Hippocampal formation (tissue), 2 donors: Measurements from ENCODE around the gene PKNOX2.

Experiments
- DNase-seq, 2 donors: peaks; one replicate each; lab custom pipeline; 2025; lab: John Stamatoyannopoulos, UW

The PKNOX2 gene

DNA sequence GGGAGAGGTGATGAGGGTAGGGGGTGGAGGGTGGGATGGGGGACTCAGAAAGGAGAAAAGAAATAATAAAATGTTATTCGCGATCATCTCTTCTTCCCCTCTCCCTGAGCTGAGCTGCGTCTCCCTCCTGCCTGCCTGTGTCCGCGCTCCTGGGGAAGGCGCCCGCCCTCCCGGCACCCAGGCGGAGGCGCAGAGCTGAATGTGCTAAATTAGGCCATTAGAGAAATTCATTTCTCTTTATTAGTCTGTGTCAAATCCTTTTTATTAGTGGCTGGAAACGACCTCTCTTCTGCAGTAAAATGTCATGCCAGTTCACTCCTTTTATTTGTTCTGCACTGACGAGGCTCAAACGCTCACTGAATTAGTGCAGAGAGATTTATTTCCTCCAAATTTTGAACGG, 215.4 kb downstream of the PKNOX2 start:
- DNase-seq = no peak

DNA sequence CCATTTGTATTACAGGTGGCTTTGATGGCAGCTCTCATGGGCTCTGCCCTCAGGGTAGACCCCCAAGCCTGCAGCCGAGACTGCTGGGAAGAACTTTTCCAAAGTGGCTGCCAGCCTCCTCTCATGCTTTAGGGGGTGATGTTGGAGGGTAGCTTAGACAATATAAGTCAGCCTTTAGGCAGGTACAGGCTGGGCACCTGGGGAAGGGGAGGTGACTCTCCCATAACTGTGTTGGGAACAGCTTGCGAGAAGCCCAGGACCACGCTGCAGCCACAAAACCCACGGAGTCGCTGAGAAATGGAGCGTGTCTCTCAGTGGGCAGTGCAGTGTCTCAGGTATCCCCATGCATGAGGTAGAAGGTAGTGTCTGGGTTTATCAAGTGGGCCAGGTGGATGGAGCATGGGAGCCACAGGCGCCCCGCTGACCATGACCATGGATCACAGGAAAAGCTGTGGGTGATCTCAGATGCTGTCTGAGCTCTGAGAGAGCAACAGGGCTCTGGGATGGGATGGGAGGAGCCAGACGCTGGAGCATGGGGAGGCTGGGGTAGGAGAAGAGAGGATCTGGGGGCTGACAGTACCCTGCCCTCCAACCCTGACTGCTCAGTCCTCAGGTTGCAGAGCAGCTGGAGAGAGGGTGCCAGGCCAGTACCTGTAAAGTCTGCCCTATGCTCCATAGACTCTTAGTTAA, 216.3 kb downstream of the PKNOX2 start:
- no peak for DNase-seq

DNA sequence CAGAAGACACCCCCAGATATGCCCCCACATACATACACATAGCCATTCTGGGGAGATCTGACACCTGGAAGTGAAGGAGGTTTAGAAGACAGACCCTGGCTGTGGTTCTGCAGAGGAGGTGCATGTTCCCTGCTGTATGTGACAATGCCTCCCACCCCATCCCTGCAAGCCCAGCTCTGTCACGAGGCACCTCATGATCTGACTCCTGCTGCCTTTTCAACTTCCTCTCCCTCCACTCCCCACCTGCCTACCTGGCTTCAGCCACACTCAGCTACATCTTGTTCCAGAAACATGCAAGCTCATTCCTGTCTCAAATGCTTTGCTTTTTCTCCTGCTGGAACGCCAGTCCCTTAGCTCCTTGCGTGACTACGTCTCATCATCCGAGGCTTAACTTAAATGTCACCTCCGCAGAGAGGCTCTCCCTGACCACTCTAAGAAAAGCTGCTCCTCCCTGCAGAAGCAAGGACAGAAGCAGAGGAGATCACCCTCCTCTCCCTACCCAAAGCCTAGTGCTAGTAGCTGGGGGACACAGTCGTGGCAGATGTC, 217.0 kb downstream of the PKNOX2 start:
- DNase-seq = no peak

DNA sequence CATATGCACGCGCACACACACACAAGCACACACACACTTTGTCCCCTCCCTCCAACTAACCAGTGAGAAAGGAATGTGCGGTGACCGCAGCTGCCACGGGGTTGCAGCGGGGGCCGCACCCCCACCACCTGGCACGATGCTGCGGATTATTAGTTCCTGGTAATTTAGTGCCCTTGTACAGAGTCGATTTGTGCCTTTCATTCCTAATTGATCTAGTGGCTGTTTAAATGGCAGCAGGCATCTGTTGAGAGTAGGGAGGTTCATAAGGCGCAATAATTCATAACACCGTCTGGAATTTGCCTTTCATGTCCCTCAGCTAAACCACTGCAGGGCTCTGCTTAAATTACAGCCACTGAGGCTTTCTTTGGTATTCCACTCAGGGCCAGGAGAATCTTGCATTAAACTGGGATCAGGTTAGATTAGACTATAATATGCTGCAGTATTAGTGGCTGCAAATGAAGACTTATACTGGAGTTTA, 217.8 kb downstream of the PKNOX2 start:
- DNase-seq = no peak

DNA sequence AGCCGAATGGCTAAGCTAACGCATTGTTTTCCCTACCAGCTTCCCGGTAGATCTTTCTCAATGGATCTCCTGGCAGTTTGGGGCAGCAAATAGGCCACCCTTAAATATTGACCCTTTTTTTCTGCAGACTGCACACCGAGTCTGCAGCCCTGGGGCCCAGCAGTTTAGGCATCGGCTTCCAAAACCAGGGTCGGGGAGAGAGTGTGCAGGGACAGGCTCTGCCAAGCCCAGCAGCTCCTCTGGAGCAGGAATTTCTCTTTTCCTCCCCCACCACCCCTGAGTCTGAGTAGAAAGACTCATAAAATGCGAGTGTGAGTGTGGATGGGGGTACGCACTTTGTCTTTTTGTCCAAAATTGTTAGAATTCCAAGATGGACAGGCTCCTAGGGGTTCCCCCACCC, 218.3 kb downstream of the PKNOX2 start:
- no peak for DNase-seq

DNA sequence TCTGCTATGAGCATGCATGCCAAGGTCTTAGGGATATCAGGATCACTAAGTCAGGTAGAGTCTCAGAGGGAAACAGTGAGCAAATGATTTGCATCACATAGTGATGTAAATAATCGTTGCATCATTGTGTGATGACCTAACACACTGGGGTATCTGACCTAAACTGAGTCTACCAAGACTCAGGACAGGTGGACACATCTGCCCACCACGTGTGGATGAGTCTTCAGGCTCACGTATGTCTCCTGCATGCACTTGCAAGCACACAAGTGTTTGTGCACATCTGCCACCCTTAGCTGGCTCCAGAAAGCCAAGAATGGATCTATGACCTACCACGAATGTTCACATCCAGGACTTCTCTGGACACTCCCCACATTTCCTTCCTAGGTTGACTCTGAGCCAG, 220.3 kb downstream of the PKNOX2 start:
- no peak for DNase-seq

DNA sequence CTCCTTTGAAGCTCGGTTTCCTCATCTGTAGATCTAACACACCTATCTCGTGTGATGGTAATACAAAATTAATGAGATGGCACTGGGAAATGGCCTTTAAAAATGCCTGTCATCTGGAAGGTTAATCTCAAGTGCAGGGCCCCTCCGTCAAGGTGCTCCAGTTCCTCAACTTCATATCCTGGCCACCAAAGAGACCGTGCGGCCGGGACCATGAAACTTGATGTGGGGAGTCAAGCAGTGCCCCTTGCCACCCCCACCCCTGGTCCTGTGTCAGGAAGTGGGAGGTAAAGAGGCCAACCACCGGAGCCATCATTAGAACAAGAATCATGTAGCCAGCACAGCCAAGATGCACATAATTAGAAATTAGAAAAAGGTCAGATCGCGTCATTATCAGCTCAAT, 223.3 kb downstream of the PKNOX2 start:
- DNase-seq = no peak

DNA sequence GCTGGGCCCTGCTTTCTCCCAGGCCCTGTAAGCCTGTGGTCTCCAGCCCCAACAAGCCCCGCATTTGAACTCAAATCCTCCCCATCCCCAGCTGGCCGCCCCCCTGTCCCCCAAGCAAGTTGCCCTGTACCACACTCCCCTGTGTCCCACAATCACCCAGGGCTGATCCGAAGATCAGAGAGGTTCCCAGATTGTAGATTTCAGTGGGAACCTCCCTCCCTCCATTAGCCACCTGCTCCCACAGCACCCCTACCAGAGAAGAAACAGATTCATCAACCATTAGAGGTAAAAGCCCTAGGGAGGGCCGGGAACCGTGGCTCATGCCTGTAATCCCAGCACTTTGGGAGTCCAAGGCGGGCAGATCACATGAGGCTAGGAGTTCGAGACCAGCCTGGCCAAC, 224.1 kb downstream of the PKNOX2 start:
- DNase-seq = no peak

DNA sequence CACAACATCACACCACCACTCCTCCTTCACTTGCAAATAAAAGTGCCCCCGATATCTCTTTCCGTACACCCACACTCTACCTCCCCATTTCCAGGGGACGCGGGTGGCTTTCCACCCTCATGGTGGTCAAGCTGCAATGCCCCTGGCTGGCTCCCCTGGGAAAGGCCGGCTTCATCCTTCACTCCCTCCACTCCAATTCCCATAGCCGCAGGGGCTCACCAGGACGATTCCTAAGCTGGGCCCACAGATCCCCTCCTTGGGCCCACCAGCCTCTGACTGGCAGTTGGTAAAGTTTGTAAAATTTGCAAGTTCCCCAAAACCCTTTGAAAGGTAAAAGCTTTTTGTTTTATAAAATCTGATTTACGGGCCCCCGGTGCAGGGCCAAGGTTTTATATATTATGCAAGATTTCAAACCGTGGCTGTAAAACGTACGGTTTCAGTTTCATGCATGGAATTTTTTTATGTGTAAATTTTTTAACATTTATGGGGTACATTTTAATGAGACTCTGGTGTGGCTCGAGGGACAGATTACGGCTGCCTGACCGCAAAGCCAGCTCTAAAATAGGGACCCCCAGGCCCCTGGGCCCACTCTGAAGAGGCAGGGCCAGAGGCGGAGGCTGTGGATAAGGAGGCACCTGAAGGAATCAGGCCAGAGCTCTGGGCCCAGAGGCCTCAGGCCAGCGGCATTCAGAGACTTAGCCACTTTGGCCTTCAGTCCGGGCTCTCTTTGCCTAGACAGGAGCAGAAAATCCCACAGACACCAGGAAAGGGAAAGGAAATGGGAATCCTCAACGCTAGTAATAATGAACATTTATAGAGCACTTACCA, 225.0 kb downstream of the PKNOX2 start:
- no peak for DNase-seq

DNA sequence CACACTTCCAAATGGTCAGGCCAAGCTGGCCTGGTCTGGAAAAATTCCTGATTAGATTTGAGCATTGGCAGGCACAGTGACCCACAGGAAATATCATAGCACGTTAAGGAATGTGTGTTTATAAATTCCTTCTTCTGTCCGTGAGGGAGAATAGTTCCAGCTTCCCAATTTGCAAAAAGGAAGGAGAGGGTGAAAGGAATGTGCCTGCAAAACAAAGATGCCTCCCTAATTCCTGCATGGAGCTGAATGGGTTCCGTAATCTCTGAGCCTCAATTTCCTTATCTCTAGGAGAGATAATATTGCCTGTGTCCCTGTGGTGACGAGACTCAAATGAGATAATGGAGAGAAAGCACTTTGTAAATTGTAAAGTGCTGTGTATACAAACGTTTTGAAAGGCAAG, 226.4 kb downstream of the PKNOX2 start:
- no peak for DNase-seq

DNA sequence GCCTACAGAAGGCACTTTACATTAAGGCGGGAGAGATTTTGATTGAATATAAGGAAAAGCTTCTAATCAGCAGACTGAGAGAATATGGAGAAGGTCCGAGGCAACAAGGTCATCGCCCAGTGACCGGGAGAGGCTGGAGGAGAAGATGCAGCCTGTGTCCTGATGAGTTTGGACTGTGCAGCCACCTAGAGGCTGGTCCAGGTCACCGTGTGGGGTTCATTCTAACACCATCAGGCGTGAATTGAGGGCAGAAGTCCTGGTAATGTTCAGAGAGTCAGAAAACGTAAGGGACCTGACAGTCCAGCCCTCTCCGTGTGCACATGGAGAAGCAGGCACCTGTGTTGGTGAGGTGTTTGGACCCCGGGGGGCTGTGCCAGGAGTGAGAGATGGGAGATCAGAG, 228.8 kb downstream of the PKNOX2 start:
- no peak for DNase-seq

DNA sequence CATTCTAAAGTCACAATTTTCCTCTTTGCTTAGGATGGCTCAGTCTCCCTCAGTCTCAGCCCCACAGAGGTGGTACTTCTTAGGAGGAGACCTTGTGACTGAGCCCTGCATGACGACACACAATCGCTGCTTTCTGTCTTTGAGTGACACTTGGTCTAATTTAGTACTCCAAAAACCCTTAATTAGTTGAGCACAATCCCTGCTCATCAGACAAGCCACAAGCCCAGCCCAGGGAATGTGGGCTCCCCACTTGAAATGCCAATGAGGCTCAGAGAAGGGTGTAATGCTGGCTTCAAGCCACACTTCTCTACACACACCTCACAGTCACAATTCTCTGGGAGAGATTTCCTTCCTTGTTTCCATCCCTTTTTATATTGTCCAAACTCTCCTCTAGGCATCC, 229.7 kb downstream of the PKNOX2 start:
- DNase-seq = no peak

DNA sequence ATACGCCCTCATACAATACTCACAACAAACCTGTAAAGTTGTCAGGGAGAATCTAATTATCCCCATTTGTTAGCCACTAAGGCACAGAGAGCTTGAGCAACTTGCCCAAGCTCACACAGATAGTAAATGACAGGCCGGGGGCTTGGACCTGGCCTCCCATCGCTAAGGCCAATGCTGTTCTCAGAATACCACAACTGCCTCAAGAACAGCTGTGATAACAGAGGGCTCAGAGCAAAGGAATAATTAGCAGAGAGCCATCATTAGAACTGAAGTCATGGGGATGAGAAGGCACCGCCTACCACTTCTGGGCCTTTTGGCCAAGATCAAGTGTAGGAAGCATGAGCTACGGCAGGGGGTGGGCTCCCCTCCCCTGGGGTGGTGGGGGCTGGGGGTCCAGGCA, 232.9 kb downstream of the PKNOX2 start:
- no peak for DNase-seq

DNA sequence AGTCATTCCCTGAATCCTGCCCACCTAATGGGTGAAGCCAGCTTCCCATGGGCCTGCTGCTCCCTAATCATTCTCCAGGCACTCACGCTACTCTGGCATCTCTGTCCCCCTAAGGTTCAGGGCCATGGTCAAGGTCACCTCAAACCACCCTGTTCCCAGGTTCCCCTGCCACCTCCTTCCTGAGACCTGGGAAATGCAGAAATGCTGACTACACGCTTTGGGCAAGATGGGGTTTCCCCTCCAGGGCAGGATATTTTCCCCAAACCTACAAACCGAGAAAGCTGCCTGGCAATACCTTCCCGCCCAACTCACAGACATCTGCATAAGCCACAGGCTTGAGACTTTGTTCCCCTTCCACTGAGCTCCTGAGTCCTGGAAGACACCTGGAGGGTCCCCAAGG, 233.9 kb downstream of the PKNOX2 start:
- DNase-seq = no peak

DNA sequence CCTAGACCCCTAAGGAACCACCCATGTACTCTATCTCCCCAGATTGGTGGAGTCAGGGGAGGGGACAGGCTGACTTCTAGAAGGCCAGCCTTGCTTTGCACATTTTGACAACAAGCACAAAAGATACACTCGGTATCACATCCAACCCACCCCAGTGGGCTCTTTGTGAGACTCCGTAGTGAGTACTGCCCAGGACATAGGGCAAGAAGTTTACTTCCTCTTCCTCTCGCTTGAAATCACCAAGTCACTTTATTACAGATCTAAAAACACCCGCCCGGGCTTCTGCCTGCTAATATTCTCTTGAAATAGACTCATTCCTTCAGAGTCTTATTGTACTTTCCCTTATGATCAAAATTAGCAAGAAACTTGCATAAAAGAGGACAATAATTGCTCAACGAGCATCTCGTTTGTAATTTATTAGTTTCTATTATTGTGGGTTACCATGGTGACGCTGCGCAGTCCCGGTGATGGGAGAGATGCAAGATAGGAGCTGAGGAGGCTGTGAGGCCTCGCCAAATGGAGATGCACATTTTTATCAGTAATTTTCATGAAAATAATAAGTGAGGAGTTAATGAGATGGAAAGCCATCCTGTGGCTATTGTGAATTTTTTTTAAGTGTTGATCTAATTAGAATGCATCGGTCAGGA, 234.6 kb downstream of the PKNOX2 start:
- no peak for DNase-seq

DNA sequence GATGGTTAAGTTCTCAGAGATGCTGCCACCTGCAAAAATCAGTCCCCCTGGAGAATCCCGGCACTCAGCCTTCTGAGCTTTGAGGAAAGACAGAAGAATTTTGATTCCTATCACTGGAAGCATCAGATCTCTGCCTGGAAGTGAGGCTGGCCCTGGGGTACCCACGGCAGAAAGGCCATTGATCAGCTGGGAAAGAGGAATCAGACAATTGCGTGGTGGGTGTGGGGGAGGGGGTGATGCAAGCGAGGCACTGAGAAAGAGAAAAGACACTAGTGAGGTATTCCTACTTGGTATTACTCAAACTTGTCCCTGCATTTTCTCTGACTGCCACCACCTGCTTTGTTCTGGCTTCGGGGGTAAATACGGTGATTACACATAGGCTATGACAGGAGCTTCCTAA, 235.4 kb downstream of the PKNOX2 start:
- no peak for DNase-seq

DNA sequence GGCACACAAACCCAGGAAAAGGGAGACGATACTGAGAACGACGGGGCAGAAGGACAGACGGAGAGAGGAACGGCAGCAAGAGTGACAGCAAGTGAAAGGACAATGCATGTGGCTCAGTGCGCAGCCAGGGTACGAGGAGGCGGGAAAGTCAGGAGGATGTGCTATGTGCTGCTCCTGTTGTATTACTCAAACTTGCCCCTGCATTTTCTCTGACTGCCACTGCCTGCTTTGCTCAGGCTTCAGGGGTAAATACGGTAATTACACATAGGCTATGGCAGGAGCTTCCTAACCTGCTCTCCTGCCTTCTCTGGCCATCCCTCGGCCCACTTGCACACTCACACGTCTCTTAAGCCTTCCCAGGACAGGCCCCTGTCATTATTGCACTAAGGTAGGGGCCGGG, 236.7 kb downstream of the PKNOX2 start:
- no peak for DNase-seq

DNA sequence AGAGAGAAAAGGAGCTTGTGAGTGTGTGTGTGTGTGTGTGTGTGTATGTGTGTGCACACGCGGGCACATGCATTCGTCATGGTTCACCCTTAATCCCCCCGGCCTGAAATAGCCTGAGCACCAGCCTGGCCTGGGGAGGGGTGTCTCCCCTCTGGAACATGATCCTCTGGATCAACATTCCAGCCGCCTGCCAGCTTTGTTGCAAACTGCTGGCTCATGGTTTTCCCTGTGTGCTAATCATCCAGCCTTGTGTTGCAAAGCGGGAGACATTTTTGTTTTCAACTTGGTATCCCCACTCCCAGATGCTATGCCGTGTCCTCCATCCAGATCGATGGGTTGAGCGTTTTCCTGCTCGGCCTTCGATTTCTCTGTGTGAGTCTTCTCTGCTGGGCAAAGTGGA, 237.2 kb downstream of the PKNOX2 start:
- no peak for DNase-seq

DNA sequence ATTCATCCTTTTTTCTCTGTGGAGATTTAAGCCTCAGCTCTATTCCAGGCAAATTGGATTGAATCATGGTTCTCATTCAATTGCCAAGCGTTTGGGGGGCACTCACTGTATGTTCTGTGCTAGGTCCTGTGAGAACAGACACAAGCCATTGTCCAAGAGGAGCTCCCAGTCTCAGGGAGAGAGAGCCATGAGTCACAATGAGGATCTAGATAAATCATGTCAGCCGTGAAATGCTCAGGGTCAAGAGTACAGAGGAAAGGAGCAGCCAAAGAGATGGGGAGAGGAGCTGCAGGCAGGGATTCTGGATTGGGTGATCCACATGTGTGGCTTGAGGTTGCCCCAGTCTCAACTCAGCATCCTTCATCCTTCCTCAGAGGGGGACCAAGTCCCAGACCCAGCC, 237.9 kb downstream of the PKNOX2 start:
- DNase-seq = no peak

DNA sequence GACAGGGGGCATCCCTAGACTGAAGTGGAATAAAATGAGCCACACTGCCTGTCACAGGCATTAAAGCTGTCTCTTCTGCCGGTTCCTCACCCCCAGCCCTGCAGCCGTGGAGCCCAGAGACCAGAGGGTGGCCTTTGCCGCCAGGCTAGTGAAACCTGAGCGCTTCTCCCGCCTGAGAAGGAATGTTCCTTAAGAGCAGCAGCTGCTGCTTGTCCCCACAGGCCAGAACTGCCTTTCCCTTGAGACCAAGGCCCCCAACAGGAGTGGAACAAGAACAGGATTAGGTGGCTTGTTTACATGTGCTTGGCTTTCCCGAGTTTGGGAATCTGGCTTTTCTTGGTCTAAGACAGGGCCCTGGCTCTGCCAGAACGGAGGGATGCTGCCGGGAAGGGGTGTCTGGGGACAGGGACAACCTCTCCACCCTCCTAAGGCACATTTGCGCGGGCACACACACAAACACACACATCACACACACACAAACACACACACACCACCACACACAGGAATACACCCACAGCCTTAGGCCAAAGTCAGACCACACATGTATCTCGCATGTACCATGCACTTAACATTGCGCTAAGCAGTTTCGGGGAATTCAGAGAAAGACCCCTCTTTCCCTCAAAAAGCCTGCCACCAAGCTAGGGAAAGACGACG, 239.7 kb downstream of the PKNOX2 start:
- DNase-seq = no peak

DNA sequence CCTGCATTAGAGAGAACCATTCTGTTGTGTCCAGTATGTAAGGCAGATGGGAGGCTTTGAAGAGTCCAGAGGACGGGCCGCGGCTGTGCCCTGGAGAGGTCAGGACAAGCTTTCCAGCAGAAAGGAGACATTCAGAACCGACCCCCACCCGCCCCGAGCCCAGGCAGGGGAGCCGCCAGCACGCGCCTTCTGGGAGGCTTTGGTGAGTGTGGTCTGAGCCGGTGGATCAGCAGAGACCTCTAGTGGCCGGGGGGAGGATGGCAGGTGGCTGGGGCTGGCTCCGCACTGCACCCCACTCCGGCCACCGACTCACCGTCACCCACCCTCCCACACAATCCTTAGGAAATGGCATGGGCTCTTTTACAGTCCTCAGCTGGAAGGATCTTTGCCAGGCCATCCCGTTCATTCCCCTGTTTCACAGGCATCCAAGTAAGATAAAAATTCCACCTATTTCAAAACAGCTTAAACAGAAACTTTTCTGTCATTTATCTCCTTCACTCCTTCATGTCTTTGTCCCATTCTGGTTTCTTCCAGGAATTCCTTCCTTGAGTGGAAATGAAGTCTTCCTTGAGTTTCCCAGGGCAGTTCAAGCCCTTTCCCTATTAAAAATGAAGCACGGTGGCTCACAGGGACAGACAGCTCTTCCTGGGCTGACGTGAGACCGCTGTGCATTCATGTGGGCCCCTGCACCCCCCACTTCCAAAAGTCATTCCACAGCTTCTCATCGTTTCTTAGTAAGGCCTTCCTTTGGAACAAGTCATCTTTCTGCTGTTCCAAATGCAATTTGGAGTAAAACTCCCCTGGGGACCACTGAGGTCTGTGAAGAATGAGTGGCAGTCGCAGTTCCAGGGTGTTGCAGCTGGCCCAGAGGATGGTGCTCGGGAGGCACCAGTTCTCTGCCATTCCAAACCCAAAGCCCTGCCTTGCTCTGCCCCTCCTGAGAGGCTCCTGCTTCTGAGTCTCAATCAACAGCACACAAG, 240.6 kb downstream of the PKNOX2 start:
- DNase-seq = peak in 1 of 2 donors; percentile 65
